ENCODE results near the gene TMEM106C.

The TMEM106C gene

GRCh38 chr12:47980197-47980596 lies 16.8 kb downstream of the TMEM106C start:
- H3K27ac ChIP-seq = no peak overlapping the region

DNA sequence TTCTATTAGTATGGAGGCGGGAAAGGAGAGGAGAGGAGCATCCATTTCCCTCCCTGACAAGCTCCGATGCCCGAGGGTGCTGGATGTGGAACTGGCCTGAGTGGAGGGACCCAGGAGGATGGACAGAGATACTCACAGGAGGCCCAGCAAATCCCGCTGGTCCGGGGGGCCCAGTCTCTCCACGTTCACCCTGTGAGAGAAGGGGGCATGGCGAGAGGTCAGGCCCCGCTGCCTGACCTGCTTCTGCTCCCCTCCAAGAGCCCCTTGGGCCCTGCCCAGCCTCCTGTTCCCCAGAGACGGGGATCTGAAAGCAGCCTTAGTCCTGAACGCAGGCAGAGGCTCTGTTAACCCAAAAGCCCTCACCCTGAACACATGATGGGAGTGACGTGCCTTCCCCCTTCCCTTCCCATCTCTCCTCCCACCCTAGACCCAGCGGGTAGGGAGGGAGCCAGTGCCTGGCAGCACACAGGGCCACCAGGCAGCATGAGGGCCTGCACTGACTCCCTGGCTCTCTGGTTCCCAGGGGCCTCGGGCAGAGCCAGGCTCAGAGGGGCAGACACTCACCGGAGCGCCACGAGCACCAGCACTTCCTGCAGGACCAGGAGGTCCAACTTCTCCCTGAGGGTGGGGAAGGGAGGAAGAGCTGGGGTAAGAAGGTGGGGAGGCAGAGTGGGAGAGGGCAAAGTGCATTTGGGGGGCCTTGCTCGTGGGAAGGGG lies 17.5 kb downstream of the TMEM106C start:
- Histone ChIP-seq H3K27me3 (peaks cover 0 to 13% of the 10 kb centered on the region in 2 donors), H3K9me3 (no peaks in the 10 kb centered on the region), H3K4me1 (no peaks in the 10 kb centered on the region), H3K36me3 (no peaks in the 10 kb centered on the region), H3K27ac (no peak overlapping the region), H3K4me3 (no peak overlapping the region)
- DNase-seq = no peak
- intact Hi-C loops (cut with DNase I; ENCODE audit: low total_unique reads) = no loop called here
- TF ChIP-seq, protein P1, sequence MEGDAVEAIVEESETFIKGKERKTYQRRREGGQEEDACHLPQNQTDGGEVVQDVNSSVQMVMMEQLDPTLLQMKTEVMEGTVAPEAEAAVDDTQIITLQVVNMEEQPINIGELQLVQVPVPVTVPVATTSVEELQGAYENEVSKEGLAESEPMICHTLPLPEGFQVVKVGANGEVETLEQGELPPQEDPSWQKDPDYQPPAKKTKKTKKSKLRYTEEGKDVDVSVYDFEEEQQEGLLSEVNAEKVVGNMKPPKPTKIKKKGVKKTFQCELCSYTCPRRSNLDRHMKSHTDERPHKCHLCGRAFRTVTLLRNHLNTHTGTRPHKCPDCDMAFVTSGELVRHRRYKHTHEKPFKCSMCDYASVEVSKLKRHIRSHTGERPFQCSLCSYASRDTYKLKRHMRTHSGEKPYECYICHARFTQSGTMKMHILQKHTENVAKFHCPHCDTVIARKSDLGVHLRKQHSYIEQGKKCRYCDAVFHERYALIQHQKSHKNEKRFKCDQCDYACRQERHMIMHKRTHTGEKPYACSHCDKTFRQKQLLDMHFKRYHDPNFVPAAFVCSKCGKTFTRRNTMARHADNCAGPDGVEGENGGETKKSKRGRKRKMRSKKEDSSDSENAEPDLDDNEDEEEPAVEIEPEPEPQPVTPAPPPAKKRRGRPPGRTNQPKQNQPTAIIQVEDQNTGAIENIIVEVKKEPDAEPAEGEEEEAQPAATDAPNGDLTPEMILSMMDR (IDR thresholded peaks at IDR 0.05) = no peak

More at GRCh38 chr12:47980197-47980596, 16.8 kb downstream of the TMEM106C start:
- H3K36me3 ChIP-seq = no peaks in the 10 kb centered on the region
- peaks cover 0 to 13% of the 10 kb centered on the region in 2 donors for H3K27me3 ChIP-seq
- no peak for DNase-seq
- no peak overlapping the region for H3K4me3 ChIP-seq
- intact Hi-C loops (cut with DNase I; ENCODE audit: low total_unique reads) = no loop called here
- H3K9me3 ChIP-seq = no peaks in the 10 kb centered on the region
- TF ChIP-seq, protein P1 (IDR thresholded peaks at IDR 0.05) = no peak
- no peaks in the 10 kb centered on the region for H3K4me1 ChIP-seq

DNA sequence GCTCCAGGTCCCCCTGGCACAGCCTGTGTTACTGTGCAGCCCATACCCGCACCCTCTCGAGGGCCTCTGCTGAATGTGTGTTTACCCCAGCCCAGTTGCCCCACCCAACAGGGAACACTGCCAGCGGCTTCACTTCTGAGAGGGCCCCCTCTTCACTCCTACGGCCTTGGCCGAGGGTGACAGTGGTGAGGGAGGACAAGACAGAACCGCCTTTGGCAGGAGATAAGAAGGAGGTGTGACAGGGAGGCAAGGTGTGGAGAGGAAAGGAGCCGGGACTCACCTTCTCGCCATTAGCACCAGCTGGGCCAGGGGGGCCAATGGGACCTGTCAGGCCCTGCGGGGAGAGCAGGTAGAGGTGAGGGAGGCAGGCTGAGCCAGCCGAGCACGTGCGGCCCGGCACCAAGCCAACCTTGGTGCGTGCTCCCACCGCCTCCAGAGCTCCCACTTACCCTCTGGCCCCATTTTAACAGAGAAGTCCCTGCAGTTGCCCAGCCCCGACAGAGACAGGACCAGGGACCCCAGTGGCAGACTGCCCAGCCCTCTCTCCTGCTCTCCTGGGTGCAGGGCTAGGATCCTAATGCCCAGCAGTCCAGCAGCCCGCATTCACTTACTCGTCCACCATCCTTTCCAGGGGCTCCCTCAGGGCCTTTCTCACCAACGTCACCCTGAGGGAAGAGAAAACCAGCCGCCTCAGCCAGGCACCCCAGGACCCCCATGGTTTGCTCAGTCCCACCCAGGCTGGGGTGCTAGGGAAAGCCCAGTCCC lies 18.3 kb downstream of the TMEM106C start:
- no peaks in the 10 kb centered on the region for H3K9me3 ChIP-seq
- DNase-seq = no peak
- H3K27ac ChIP-seq = no peak overlapping the region
- TF ChIP-seq, protein P1 (IDR thresholded peaks at IDR 0.05) = no peak
- intact Hi-C loops (cut with DNase I; ENCODE audit: low total_unique reads) = no loop called here
- H3K27me3 ChIP-seq = peaks cover 0 to 13% of the 10 kb centered on the region in 2 donors
- H3K4me3 ChIP-seq = no peak overlapping the region
- no peaks in the 10 kb centered on the region for H3K36me3 ChIP-seq
- no peaks in the 10 kb centered on the region for H3K4me1 ChIP-seq

- intact Hi-C loops (cut with DNase I; ENCODE audit: low total_unique reads) = no loop called here
- TF ChIP-seq, protein P1 (IDR thresholded peaks at IDR 0.05) = no peak
- Histone ChIP-seq H3K9me3 (no peaks in the 10 kb centered on the region), H3K4me3 (no peak overlapping the region), H3K4me1 (no peaks in the 10 kb centered on the region), H3K27me3 (peaks cover 0 to 13% of the 10 kb centered on the region in 2 donors), H3K27ac (no peak overlapping the region), H3K36me3 (no peaks in the 10 kb centered on the region)
- DNase-seq = no peak
Measured at GRCh38 chr12:47982311-47982710, 18.9 kb downstream of the TMEM106C start.

- TF ChIP-seq, protein P1 (IDR thresholded peaks at IDR 0.05) = no peak
- Histone ChIP-seq H3K9me3 (no peaks in the 10 kb centered on the region), H3K27ac (no peak overlapping the region), H3K27me3 (peaks cover 0 to 13% of the 10 kb centered on the region in 2 donors), H3K4me3 (no peak overlapping the region), H3K4me1 (no peaks in the 10 kb centered on the region), H3K36me3 (no peaks in the 10 kb centered on the region)
- intact Hi-C loops (cut with DNase I; ENCODE audit: low total_unique reads) = no loop called here
- DNase-seq = no peak
Measured at GRCh38 chr12:47982770-47983169, 19.4 kb downstream of the TMEM106C start.
